ENCODE data around the gene CLEC6A.

- TF ChIP-seq POLR2A (IDR thresholded peaks at IDR 0.05) (no peak), EP300 (IDR thresholded peaks at IDR 0.05) (no peak), CTCF (IDR thresholded peaks at IDR 0.05) (no peak)
These were observed at the start of gene CLEC6A for GRCh38 chr12:8455727-8456360.
